DND-41 (cell line): ENCODE data around the gene METTL27.
"Not testable (repeated sequence)": the region's sequence is repeated elsewhere in the genome, so short reads cannot be mapped to it uniquely, and the experiment has no call there.

ENCODE experiments used
- ATAC-seq: fragments of 200-7000 bp; cut with Tn5 transposase; 3 replicates; pipeline ENCODE4 v1.9.1; 2021; ENCODE audit warnings: low read depth; ENCODE audit not compliant: insufficient read depth
- DNase-seq: peaks from one replicate; pipeline ENCODE4 v3.0.0-alpha.2; 2020
- H2AFZ ChIP-seq: 2 replicates; pipeline ENCODE4 v1.6.0; 2012; ENCODE audit warnings: low read depth, low read length
- H3K27ac ChIP-seq: 2 replicates; pipeline ENCODE4 v1.5.1; 2012; ENCODE audit warnings: low read length, inconsistent platforms
- H3K27me3 ChIP-seq: fragments of 200-600 bp; sonication (generic); 2 replicates; pipeline ENCODE4 v1.6.0; 2012; ENCODE audit warnings: low read length, mild to moderate bottlenecking, inconsistent platforms; ENCODE audit not compliant: insufficient read depth, poor library complexity
- H3K36me3 ChIP-seq: 2 replicates; pipeline ENCODE4 v1.5.1; 2012; ENCODE audit warnings: low read length, inconsistent platforms; ENCODE audit not compliant: insufficient read depth
- H3K4me1 ChIP-seq: 2 replicates; pipeline ENCODE4 v1.5.1; 2012; ENCODE audit warnings: mild to moderate bottlenecking, low read length; ENCODE audit not compliant: insufficient read depth
- H3K4me2 ChIP-seq: 2 replicates; pipeline ENCODE4 v1.6.0; 2012; ENCODE audit warnings: mild to moderate bottlenecking, moderate library complexity, low read length, inconsistent platforms; ENCODE audit not compliant: insufficient read depth
- H3K4me3 ChIP-seq, 2 experiments: fragments of 200-600 bp in 1 of 2; shearing (Covaris generic) in 1 of 2; 2 replicates each; pipeline ENCODE4 v1.5.1; 2012 to 2016; ENCODE audit warnings: inconsistent platforms in 2 of 2, low read length in 2 of 2, mild to moderate bottlenecking in 2 of 2, low read depth in 1 of 2, moderate library complexity in 1 of 2
- H3K79me2 ChIP-seq: 2 replicates; pipeline ENCODE4 v1.6.0; 2012; ENCODE audit warnings: low read length, inconsistent platforms; ENCODE audit not compliant: insufficient read depth
- H3K9ac ChIP-seq: 2 replicates; pipeline ENCODE4 v1.6.0; 2012; ENCODE audit warnings: low read depth, mild to moderate bottlenecking, inconsistent platforms, low read length, moderate library complexity
- H3K9me3 ChIP-seq: 2 replicates; pipeline ENCODE4 v1.5.1; 2012; ENCODE audit warnings: low read length, moderate library complexity, mild to moderate bottlenecking, inconsistent platforms; ENCODE audit not compliant: insufficient read depth, severe bottlenecking
- H4K20me1 ChIP-seq: 2 replicates; pipeline ENCODE4 v1.6.0; 2012; ENCODE audit warnings: low read length; ENCODE audit not compliant: insufficient read depth
- CTCF ChIP-seq: IDR thresholded peaks from 2 replicates; pipeline ENCODE4 v1.5.1; 2012; ENCODE audit warnings: borderline replicate concordance, low read length, moderate library complexity, mild to moderate bottlenecking; ENCODE audit not compliant: poor library complexity, severe bottlenecking; ENCODE audit errors: extremely low read depth
- EZH2 ChIP-seq: IDR thresholded peaks from 3 replicates; pipeline ENCODE4 v1.6.1; 2012; ENCODE audit warnings: borderline replicate concordance, low read depth, mild to moderate bottlenecking, moderate library complexity, low read length, inconsistent platforms; ENCODE audit not compliant: severe bottlenecking

METTL27 gene

GRCh38 chr7:73888959-73889358 is 46.6 kb upstream of the METTL27 start:
- no peak for ATAC-seq
- DNase-seq, result no peak
- no peak for TF ChIP-seq EZH2

GRCh38 chr7:73887762-73888161 is 45.4 kb upstream of the METTL27 start:
- Histone ChIP-seq H2AFZ (no peak overlapping the region), H4K20me1 (no peaks in the 10 kb centered on the region; the same call in 1 of the 2 replicates), H3K4me2 (no peak overlapping the region), H3K4me1 (no peaks in the 10 kb centered on the region), H3K4me3 (no peak overlapping the region), H3K27me3 (no peaks in the 10 kb centered on the region), H3K9me3 (no peaks in the 10 kb centered on the region), H3K36me3 (no peaks in the 10 kb centered on the region), H3K27ac (no peak overlapping the region), H3K79me2 (no peaks in the 10 kb centered on the region), H3K9ac (no peak overlapping the region)
- TF ChIP-seq CTCF (no peak), EZH2 (no peak)
- DNase-seq, result no peak
- ATAC-seq, result no peak

More at GRCh38 chr7:73888959-73889358, 46.6 kb upstream of the METTL27 start:
- H3K4me1 ChIP-seq, result no peaks in the 10 kb centered on the region
- H3K4me2 ChIP-seq, result no peak overlapping the region
- H3K79me2 ChIP-seq, result no peaks in the 10 kb centered on the region
- H3K36me3 ChIP-seq, result no peaks in the 10 kb centered on the region
- H3K4me3 ChIP-seq, result no peak overlapping the region
- no peaks in the 10 kb centered on the region for H3K27me3 ChIP-seq
- no peak overlapping the region for H3K27ac ChIP-seq
- H4K20me1 ChIP-seq, result no peaks in the 10 kb centered on the region; the same call in 1 of the 2 replicates
- no peak overlapping the region for H3K9ac ChIP-seq
- H2AFZ ChIP-seq, result no peak overlapping the region
- no peaks in the 10 kb centered on the region for H3K9me3 ChIP-seq

GRCh38 chr7:73885975-73886798 is 43.9 kb upstream of the METTL27 start:
- H3K27ac ChIP-seq, result no peak overlapping the region
- H3K9me3 ChIP-seq, result no peaks in the 10 kb centered on the region
- H4K20me1 ChIP-seq, result no peaks in the 10 kb centered on the region; the same call in 1 of the 2 replicates
- DNase-seq (no peak), ATAC-seq (no peak)
- no peaks in the 10 kb centered on the region for H3K79me2 ChIP-seq
- no peak overlapping the region for H3K4me2 ChIP-seq
- TF ChIP-seq EZH2, result no peak
- TF ChIP-seq CTCF, result no peak
- H3K36me3 ChIP-seq, result no peaks in the 10 kb centered on the region
- no peak overlapping the region for H2AFZ ChIP-seq
- no peaks in the 10 kb centered on the region for H3K27me3 ChIP-seq
- H3K9ac ChIP-seq, result no peak overlapping the region
- H3K4me3 ChIP-seq, result no peak overlapping the region
- H3K4me1 ChIP-seq, result no peaks in the 10 kb centered on the region

GRCh38 chr7:73885433-73885974 is 43.2 kb upstream of the METTL27 start:
- Histone ChIP-seq H3K27me3 (no peaks in the 10 kb centered on the region), H3K79me2 (no peaks in the 10 kb centered on the region), H3K9ac (no peak overlapping the region), H3K27ac (no peak overlapping the region), H3K4me3 (no peak overlapping the region), H3K4me2 (no peak overlapping the region), H3K4me1 (no peaks in the 10 kb centered on the region), H2AFZ (no peak overlapping the region), H4K20me1 (no peaks in the 10 kb centered on the region; the same call in 1 of the 2 replicates), H3K36me3 (no peaks in the 10 kb centered on the region), H3K9me3 (no peaks in the 10 kb centered on the region)
- no peak for DNase-seq
- TF ChIP-seq EZH2 (no peak), CTCF (no peak)
- no peak for ATAC-seq

GRCh38 chr7:73884867-73885422 is 42.6 kb upstream of the METTL27 start:
- not testable (repeated sequence) for H3K9me3 ChIP-seq, H3K9ac ChIP-seq, H3K4me3 ChIP-seq, H3K4me2 ChIP-seq, H3K27ac ChIP-seq, H3K4me1 ChIP-seq, H3K79me2 ChIP-seq, H2AFZ ChIP-seq, H3K27me3 ChIP-seq, H4K20me1 ChIP-seq, ATAC-seq, H3K36me3 ChIP-seq, DNase-seq
